GM12872 (cell line): Measurements from ENCODE around the gene CCDC40.

Experiments
- TF ChIP-seq, protein P1 (sequence below): IDR thresholded peaks from 3 replicates; pipeline ENCODE4 v1.5.1; 2011; ENCODE audit warnings: low read depth, mild to moderate bottlenecking, low read length, moderate library complexity; ENCODE audit not compliant: insufficient read depth

CCDC40 gene

DNA sequence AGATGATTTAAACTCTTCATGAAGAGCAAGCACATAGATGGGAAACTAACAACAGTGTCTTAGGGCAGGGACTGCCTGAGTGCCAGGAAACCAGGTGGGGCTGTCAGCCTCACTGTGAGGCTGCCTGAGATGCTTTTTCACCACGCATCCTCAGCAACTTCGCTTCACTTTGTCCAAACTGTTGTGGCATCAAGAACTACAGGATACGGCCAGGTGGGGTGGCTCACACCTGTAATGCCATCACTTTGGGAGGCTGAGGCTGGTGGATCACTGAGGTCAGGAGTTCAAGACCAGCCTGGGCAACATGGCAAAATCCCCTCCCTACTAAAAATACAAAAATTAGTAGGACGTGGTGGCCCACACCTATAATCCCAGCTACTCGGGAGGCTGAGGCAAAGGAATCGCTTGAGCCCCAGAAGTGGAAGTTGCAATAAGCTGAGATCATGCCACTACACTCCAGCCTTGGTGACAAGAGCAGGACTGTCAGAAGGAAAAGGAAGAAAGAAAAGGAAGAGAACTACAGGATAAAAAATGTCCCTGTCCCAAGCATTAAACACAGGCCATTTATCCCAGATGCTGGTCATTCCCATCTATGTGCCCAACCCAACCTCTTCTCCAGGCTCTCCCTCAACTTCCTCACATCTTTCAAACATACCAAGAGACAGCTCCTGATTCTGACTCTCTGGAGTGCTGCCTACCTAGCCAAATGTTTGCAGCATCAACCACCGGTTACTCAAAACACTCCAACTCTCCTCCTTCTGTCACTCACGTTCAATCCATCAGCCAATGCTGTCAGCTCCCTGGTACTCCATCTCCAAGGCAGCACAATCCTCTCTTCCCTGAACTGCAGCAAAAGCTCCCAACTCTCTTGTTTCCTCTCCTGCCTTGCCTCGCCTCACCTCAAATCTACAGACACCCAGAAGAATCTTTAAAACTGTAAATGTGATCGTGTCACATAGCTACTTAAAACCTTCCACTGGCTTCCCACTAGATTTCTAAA lies 108.9 kb downstream of the CCDC40 start:
- TF ChIP-seq, protein P1, sequence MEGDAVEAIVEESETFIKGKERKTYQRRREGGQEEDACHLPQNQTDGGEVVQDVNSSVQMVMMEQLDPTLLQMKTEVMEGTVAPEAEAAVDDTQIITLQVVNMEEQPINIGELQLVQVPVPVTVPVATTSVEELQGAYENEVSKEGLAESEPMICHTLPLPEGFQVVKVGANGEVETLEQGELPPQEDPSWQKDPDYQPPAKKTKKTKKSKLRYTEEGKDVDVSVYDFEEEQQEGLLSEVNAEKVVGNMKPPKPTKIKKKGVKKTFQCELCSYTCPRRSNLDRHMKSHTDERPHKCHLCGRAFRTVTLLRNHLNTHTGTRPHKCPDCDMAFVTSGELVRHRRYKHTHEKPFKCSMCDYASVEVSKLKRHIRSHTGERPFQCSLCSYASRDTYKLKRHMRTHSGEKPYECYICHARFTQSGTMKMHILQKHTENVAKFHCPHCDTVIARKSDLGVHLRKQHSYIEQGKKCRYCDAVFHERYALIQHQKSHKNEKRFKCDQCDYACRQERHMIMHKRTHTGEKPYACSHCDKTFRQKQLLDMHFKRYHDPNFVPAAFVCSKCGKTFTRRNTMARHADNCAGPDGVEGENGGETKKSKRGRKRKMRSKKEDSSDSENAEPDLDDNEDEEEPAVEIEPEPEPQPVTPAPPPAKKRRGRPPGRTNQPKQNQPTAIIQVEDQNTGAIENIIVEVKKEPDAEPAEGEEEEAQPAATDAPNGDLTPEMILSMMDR: no peak

DNA sequence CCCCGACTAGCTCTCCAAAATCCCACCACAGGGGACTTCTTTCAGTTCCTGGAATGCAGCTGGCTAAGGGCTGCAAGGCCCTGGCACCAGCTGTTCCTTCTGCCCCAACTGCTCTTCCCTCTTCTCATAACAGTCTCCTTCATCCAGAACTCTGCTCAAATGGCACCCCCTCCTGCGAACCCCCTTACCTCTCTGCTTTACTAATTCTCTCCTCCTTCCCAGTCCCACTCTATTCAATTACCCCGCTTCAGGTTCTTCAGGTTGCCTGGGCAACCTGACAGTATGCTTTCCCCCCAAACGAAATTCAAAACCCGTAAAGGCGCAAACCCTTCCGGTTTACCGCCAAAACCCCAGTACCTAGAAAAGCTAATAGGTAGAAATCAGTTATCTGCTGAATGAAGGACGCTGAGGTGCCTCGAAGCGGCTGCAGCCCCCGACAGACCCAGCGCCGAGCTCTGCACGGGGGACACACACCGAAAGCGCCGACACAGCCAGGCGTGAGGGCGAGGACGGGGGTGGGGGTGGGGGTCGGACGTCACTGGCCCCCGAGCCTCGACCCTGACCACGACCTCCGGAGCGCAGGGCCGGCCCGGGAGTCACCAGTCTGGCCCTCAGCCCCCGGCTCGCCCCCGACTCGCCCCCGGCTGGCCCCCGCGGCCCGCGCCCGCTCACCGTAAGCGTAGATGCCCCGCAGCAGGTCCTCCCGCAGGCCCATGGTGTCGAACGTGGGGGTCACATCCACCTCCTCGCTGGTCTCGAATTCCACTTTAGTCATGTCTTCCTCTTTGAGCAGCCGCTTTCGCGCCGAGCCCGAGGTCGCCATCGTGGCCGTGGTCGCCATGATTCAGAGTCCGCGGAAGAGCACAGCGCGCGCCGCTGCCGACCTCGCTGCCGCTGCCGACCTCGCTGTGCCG lies 109.9 kb downstream of the CCDC40 start:
- TF ChIP-seq, protein P1: no peak

DNA sequence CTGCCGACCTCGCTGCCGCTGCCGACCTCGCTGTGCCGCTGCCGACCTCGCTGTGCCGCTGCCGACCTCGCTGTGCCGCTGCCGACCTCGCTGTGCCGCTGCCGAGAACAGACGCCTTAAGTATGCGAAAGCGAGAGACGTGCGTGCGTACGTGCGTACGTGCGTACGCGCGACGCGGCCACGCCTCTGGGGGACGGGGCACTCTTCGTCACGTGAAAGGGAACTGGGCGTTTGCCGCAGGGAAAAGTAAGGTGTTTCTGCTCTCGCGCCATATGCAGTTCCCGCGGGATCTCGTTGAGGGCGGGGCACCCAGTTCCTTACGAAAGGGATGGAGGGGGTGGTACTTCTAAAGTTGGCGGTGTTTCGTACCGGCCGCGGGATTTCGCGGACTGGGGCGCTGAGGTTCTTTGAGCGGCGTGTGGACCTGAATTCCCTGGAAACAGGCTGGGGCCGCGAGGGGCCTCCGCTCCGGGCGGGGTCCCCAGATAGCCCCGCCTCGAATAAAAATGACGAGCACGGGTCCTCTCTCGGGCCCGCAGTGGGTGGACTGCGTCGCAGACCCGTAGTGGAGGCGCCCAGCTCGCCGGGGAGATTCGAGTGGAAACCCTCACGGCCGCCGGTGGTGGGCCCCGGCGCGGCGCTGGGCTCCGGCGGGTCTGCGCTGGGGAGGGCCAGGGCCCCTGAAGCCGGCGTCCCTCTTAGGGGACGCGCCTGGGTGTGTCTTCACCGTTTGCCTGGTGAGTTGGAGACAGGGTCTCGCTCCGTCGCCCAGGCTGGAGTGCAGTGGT lies 110.8 kb downstream of the CCDC40 start, which contains the start of gene EIF4A3:
Gene EIF4A3 (minus strand): TSS at position 94 of the 788 bp plus-strand sequence. CDS start 167 bp downstream, outside the sequence.
- TF ChIP-seq, protein P1: no peak
